HG02678 (cell line): ENCODE data around the gene ZDBF2.
"Not testable (repeated sequence)": the region's sequence is repeated elsewhere in the genome, so short reads cannot be mapped to it uniquely, and the experiment has no call there.

Experiments used
- ATAC-seq: cut with Tn5 transposase; IDR thresholded peaks from one replicate; pipeline ENCODE4 v1.9.1; 2021; ENCODE audit warnings: mild to moderate bottlenecking, moderate library complexity; ENCODE audit not compliant: unreplicated experiment

ZDBF2 gene

GRCh38 chr2:206259376-206260187 lies 14.9 kb upstream of the ZDBF2 start:
- no peak for ATAC-seq

DNA sequence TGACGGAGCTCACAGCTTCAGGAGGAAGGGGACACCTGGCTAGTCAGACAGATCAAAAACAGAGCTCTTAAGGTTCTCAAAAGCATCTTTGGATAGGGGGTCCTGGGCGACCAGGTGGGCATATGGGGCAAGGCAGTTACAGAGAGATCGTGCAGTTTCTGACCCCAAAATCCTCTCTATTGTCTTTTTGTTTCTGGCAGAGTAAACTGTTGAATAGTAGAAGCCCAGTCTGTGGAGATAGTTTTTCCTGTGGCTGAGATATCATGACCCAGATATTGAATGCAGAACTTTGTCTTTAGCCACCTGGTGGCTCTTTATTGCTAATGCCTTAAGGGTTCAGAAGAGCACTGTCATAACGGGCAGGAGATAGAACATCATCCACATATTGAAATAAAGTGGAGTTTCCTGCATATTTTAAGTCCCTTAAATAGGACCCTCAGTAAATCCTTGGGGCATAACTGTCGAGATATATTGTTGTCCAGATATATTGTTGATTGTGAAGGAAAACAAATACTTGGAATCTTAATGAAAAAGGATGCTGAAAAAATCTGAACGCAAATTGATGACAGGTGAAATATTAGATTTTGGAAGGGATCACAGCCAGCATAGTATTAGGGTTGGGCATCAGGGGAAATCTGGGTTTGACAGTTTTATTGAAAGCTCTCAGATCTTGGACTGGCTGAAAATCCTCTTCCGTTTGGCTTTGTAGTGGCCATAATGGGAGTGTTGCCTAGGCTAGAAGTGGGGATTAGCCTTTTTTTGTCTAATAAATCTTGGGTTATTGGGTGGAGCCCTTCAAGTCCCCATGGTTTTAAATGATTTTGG lies 14.1 kb upstream of the ZDBF2 start:
- ATAC-seq, result peak; percentile 93

- no peak for ATAC-seq
Observed at GRCh38 chr2:206263959-206264603, 10.4 kb upstream of the ZDBF2 start.

GRCh38 chr2:206266130-206267125 lies 8.0 kb upstream of the ZDBF2 start:
- no peak for ATAC-seq

- ATAC-seq, result no peak
Observed at GRCh38 chr2:206267567-206267966, 6.9 kb upstream of the ZDBF2 start.

- ATAC-seq, result no peak
Observed at GRCh38 chr2:206271065-206271464, 3.4 kb upstream of the ZDBF2 start.

DNA sequence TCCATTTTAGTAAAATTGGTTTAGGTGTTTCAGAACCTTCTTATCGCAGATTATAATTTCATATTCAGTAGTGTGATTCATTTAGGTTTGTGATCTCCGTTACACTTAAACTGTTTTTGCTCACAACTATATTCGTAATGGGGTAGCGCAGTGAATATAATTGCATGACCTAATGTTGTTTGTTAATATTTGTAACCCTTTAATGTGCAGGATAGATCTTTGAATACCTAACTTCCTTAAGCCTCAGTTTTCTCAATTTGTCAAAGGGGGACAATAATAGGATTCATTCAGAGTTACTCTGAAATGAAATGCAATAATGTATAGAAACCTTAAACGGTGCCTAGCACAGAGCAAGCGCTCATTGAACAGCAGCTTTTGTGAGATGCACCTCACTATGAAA lies 558 bp upstream of the ZDBF2 start:
- no peak for ATAC-seq

DNA sequence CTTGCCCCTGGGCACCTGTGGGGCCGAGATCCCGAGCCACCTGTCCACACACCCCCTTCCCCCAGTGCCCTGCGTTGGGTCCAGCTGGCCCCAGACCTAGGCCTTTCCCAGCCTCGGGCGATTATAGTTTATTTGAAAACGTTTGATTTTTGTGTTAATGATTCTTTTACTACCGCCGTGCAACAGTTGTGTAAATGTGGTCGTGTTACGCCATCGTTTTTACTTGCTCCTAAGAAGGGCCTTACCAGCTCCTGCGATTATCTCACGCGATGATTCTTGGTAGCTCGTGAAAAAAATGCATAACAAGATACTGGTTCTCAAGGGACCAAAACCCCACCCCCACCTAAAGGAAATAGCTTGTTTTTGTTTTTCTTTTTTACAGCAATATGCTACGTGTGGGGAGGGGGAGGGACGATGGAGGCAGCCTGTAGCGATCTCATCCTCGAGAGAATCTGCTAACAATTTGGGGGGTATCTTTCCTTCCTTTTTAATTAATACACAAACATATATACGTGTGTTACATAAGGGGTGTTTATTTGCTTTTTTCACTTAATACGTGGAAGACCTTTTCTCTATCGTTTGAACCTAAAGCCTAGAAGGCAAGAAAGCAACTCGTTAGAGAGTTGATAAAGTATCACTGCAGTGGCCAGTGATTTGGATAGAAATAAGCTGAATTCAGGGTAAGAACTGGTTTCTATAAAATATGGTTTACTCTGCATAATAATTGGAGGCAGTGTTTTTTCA lies 1.0 kb downstream of the ZDBF2 start:
- peak; percentile 23 for ATAC-seq

DNA sequence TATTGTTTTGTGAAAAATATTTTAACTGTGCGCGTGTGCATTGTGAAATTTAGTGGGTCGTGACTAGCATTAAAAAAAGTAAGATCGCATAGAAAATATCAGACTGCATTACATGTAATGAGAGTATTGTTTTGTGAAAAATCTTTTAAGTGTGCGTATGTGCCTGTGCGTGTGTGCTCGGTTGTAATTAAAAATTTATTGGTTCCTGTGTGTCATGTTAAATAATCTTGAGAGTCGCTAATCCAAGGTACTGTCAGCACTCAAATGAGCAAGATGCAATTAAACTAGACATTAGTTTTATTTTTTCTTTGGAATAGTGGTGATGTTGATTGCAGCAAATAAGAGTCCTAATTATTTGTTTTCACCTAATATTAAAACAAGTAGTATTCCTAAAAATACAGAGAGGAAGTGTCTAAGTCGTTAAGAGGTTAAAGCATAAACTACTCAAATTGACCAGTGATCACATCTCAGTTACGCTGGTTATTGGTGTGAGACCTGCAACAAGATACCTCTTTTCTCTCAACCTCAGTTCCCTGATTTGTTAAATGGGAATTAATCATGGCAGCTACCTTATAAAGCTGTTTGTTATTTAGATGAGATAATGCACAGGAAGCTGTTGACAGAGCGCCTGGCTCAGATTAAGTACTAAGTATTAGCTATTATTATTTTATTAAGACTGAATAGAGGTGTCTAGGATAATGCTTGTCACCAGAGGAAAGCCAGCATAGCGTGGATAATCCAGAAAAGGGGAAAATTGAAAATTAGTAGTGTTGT lies 1.9 kb downstream of the ZDBF2 start:
- no peak for ATAC-seq

DNA sequence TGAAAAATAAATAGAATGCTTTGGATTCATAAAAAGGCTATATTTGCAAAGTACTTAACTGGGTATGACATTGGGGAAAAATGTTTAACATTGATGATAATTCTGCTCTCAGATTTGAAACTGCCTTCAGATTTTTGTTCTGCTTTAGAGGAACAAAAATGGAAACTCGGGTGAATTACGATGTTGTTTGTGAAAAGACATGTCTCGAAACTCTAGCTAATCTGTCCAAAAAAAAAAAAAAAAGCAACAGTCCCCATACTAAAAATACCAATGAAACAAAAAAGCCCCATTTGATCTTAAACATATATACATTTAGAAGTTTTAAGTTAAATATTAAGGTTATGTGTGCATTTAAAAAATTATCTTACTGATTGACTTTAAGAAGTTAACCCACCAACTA lies 3.0 kb downstream of the ZDBF2 start:
- no peak for ATAC-seq

GRCh38 chr2:206282746-206283145 lies 8.3 kb downstream of the ZDBF2 start:
- ATAC-seq, result no peak

DNA sequence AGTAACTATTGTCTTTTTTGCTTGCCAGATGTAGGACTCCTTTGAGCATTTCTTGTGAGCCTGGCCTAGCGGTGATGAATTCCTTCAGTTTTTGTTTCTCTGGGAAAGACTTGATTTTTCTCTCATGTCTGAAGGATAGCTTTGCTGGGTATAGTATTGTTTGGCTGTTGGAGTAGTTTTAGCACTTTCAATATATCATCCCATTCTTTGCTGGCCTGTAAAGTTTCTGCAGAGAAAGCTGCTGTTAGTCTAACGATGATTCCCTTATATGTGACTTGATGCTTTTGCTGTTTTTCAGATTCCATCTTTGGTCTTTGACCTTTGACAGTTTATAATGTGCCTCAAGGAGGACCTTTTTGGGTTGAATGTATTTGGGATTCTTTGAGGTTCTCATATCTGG lies 12.7 kb downstream of the ZDBF2 start:
- no peak for ATAC-seq

- no peak for ATAC-seq
Observed at GRCh38 chr2:206289391-206289790, 14.9 kb downstream of the ZDBF2 start.

- no peak for ATAC-seq
Observed at GRCh38 chr2:206296128-206296527, 21.7 kb downstream of the ZDBF2 start.

DNA sequence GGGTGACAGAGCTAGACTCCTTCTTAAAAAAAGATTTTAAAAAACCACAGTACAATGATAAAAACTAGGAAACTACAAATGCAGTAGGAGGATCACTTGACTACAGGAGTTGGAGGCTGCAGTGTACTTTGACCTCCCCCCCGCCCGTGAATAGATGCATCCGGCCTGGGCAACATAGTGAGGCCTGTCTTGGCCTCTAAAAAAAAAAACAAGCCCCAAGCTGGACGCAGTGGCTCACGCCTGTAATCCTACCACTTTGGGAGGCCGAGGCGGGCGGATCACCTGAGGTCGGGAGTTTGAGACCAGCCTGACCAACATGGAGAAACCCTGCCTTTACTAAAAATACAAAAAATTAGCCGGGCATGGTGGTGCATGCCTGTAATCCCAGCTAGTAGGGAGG lies 25.1 kb downstream of the ZDBF2 start:
- ATAC-seq, result not testable (repeated sequence)

GRCh38 chr2:206305523-206306245 lies 31.2 kb downstream of the ZDBF2 start:
- no peak for ATAC-seq

- no peak for ATAC-seq
Observed at GRCh38 chr2:206311026-206311425, 36.6 kb downstream of the ZDBF2 start.

DNA sequence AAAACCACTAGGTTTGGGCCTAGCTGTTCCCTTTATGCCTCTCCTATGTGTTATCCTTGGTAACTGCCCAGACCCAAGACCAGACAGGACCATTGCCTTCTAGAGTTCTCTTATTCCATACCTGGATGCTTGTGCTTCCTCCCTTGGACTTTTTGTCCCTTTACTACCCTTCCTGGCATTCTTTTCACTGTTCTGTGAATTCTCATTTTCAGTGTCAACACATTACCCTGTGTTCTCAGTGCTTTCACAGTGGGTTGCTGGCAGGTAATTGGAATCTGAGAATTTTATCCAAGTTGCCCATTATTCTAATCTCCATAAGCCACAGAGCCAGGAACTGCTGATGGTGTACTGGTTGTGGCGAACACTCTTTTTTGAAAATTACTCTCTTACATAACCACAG lies 41.7 kb downstream of the ZDBF2 start:
- ATAC-seq, result no peak
